GM12878 (cell line): ENCODE data around the gene KCNH4. TPM values are rescaled to one million over a fixed set of nuclear protein-coding genes. Genes with fewer than 3 reads are reported as not detected.

ENCODE experiments used
- ATAC-seq: fragments of 200-7000 bp; cut with Tn5 transposase; 3 replicates; pipeline ENCODE4 v1.9.1; 2020; ENCODE audit warnings: mild to moderate bottlenecking, moderate library complexity
- BruUV-seq: library from RNA; stranded (reverse); fragments of 400-500 nt; replicated peaks from 2 replicates; lab custom pipeline; 2021; lab: Mats Ljungman, UMichigan
- CTCF ChIA-PET: fragments of 300-600 bp; sonication (Branson Sonifier 250); formaldehyde crosslinking; extraction: SDS; loops from one replicate; lab custom pipeline; 2021; ENCODE audit warnings: inconsistent platforms; lab: Yijun Ruan, JAX
- POLR2A ChIA-PET: fragments of 350-600 bp; formaldehyde crosslinking; extraction: SDS; loops from one replicate; lab custom pipeline; 2021; ENCODE audit warnings: inconsistent platforms; lab: Charles Lee
- RAD21 ChIA-PET: fragments of 300-600 bp; sonication (Branson Sonifier 250); formaldehyde crosslinking; loops from one replicate; lab custom pipeline; 2023; ENCODE audit warnings: antibody characterized with exemption; ENCODE audit not compliant: unreplicated experiment; lab: Charles Lee
- SMC1A ChIA-PET: fragments of 300-600 bp; sonication (Branson Sonifier 250); formaldehyde crosslinking; loops from one replicate; lab custom pipeline; 2023; ENCODE audit not compliant: unreplicated experiment, uncharacterized antibody; lab: Charles Lee
- DNase-seq: peaks from one replicate; pipeline ENCODE4 v3.0.0-alpha.2; 2011; ENCODE audit warnings: low read depth, low spot score
- FAIRE-seq: peaks from 3 replicates; lab custom pipeline; 2011; peaks lifted over from hg19 to GRCh38; lab: Jason Lieb, UNC
- H2AFZ ChIP-seq: 2 replicates; pipeline ENCODE4 v1.6.0; 2011; ENCODE audit warnings: low read depth, low read length, control low read depth; ENCODE audit not compliant: control insufficient read depth
- H3K27ac ChIP-seq: 2 replicates; pipeline ENCODE4 v1.5.1; 2011; ENCODE audit warnings: control low read depth; ENCODE audit not compliant: control insufficient read depth, insufficient read depth
- H3K27me3 ChIP-seq, 2 experiments: replicated peaks in 1 of 2; 2 replicates each; pipeline versions ENCODE4 v1.6.0 to v1.6.1; 2011; ENCODE audit warnings: low read length in 1 of 2; ENCODE audit not compliant: control insufficient read depth in 2 of 2, insufficient read depth in 2 of 2
- H3K36me3 ChIP-seq, 2 experiments: 2 replicates each; pipeline ENCODE4 v1.5.1; 2011; ENCODE audit warnings: low read length in 1 of 2; ENCODE audit not compliant: control insufficient read depth in 2 of 2, insufficient read depth in 2 of 2
- H3K4me1 ChIP-seq: 2 replicates; pipeline ENCODE4 v1.6.1; 2011; ENCODE audit warnings: mild to moderate bottlenecking, low read length, moderate library complexity, mixed read lengths; ENCODE audit not compliant: control insufficient read depth, insufficient read depth
- H3K4me2 ChIP-seq: 2 replicates; pipeline ENCODE4 v1.6.0; 2011; ENCODE audit warnings: control low read depth; ENCODE audit not compliant: control insufficient read depth, insufficient read depth
- H3K4me3 ChIP-seq: fragments of 200-600 bp; sonication (generic); 2 replicates; pipeline ENCODE4 v1.5.1; 2016
- H3K79me2 ChIP-seq: 2 replicates; pipeline ENCODE4 v1.6.0; 2011; ENCODE audit warnings: low read length; ENCODE audit not compliant: control insufficient read depth, insufficient read depth
- H3K9ac ChIP-seq: 2 replicates; pipeline ENCODE4 v1.8.0; 2011; ENCODE audit warnings: low read length, control low read depth, mixed read lengths; ENCODE audit not compliant: control insufficient read depth, insufficient read depth
- H3K9me3 ChIP-seq: replicated peaks from 3 replicates; pipeline ENCODE4 v1.5.1; 2011; ENCODE audit warnings: mild to moderate bottlenecking, low read length; ENCODE audit not compliant: control insufficient read depth, insufficient read depth
- H4K20me1 ChIP-seq: 2 replicates; pipeline ENCODE4 v1.6.0; 2011; ENCODE audit not compliant: control insufficient read depth, insufficient read depth
- IRF3 ChIP-seq: fragments of 450-650 bp; IDR thresholded peaks from 2 replicates; pipeline ENCODE4 v1.6.1; 2014; ENCODE audit warnings: mild to moderate bottlenecking
- MAX ChIP-seq: IDR thresholded peaks from 2 replicates; pipeline ENCODE4 v1.6.1; 2012; ENCODE audit warnings: low read depth, low read length, improper control_type of control experiment
- NBN ChIP-seq: fragments of 450-650 bp; IDR thresholded peaks from 2 replicates; pipeline ENCODE4 v1.6.1; 2016
- PML ChIP-seq: IDR thresholded peaks from 2 replicates; pipeline ENCODE4 v1.6.1; 2012; ENCODE audit warnings: low read length, inconsistent platforms
- RAD51 ChIP-seq: fragments of 450-650 bp; IDR thresholded peaks from 2 replicates; pipeline ENCODE4 v1.6.1; 2016; ENCODE audit warnings: moderate library complexity, mild to moderate bottlenecking, inconsistent platforms
- SIX5 ChIP-seq: IDR thresholded peaks from 2 replicates; pipeline ENCODE4 v1.6.1; 2011; ENCODE audit warnings: mild to moderate bottlenecking, low read depth, low read length, moderate library complexity; ENCODE audit not compliant: severe bottlenecking
- SMAD1 ChIP-seq: fragments of 450-650 bp; IDR thresholded peaks from 2 replicates; pipeline ENCODE4 v1.6.1; 2018; ENCODE audit warnings: mild to moderate bottlenecking, low read depth; ENCODE audit not compliant: partially characterized antibody
- SREBF1 ChIP-seq: IDR thresholded peaks from 2 replicates; pipeline ENCODE4 v1.6.1; 2012; ENCODE audit warnings: mild to moderate bottlenecking, low read length
- STAT1 ChIP-seq: fragments of 450-650 bp; conservative IDR thresholded peaks from 2 replicates; pipeline ENCODE4 v1.6.1; 2014; ENCODE audit warnings: antibody characterized with exemption, mild to moderate bottlenecking
- TBL1XR1 ChIP-seq: IDR thresholded peaks from 2 replicates; pipeline ENCODE4 v1.6.1; 2012; ENCODE audit warnings: low read depth, low read length, improper control_type of control experiment
- WRNIP1 ChIP-seq: IDR thresholded peaks from 2 replicates; pipeline ENCODE4 v1.6.1; 2011; ENCODE audit warnings: low read depth, low read length, improper control_type of control experiment, borderline replicate concordance
- ZBED1 ChIP-seq: IDR thresholded peaks from 2 replicates; pipeline ENCODE4 v1.6.1; 2016; ENCODE audit warnings: borderline replicate concordance
- ZNF207 ChIP-seq: fragments of 450-650 bp; IDR thresholded peaks from 2 replicates; pipeline ENCODE4 v1.6.1; 2014; ENCODE audit warnings: antibody characterized with exemption, mild to moderate bottlenecking, borderline replicate concordance
- WGBS: methylation state at CpG from one replicate; pipeline ENCODE4 v1.1.6; 2016; ENCODE audit warnings: low lambda C conversion rate; ENCODE audit not compliant: insufficient replicate concordance, insufficient coverage; ENCODE audit errors: missing lambda C conversion rate; 5-methylcytosine and 5-hydroxymethylcytosine counted together
- in situ Hi-C: fragments of 300-500 bp; cut with MboI; formaldehyde crosslinking; loops from 9 replicates; pipeline ENCODE4 v1.14.3; 2018; ENCODE audit warnings: mixed read lengths
- intact Hi-C: fragments of 100-400 bp; cut with micrococcal nuclease; formaldehyde crosslinking; loops from one replicate; pipeline ENCODE4 v1.14.2; 2022; ENCODE audit not compliant: unreplicated experiment
- polyA plus RNA-seq, 11 experiments: library from polyadenylated mRNA; depleted of rRNA in 4 of 11; unstranded in 6 of 11; stranded (reverse) in 5 of 11; fragments of >200 nt; fragmentation: Nextera tagmentation in 4 of 11; fragmentation: Illumina TruSeq in 1 of 11; extraction: Ambion mirVana in 4 of 11; extraction: Trizol in 1 of 11; gene quantifications; 1 replicate in 1 of 11; 2 replicates in 10 of 11; pipeline versions ENCODE4 v1.2.1 to v1.2.3, GENCODE V29; 2011 to 2016; ENCODE audit warnings: inconsistent platforms in 2 of 11, missing spikeins in 2 of 11, low read depth in 1 of 11
- total RNA-seq, 4 experiments: library from RNA; depleted of rRNA in 3 of 4; stranded (reverse); fragments of >200 nt in 3 of 4; fragmentation: Illumina TruSeq in 1 of 4; extraction: Trizol in 1 of 4; gene quantifications; 2 replicates each; pipeline versions ENCODE4 v1.2.1 to v1.2.3, GENCODE V29; 2013 to 2021

KCNH4 gene
- total and polyA plus RNA-seq, 10 of the 15 experiments (the other 5 are each of a cell fraction or from before 2014, with no cell fraction given), result 0.03 to 0.88 (median 0.10) TPM; not detected in 2

- Histone ChIP-seq H3K9ac (no peak overlapping the region), H3K4me2 (no peak overlapping the region), H3K36me3 (no peaks in the 10 kb centered on the region), H3K27ac (no peak overlapping the region), H2AFZ (no peak overlapping the region), H3K9me3 (no peaks in the 10 kb centered on the region), H3K4me3 (no peak overlapping the region), H3K4me1 (peaks cover 19% of the 10 kb centered on the region), H3K79me2 (no peaks in the 10 kb centered on the region), H3K27me3 (no peaks in the 10 kb centered on the region), H4K20me1 (no peaks in the 10 kb centered on the region)
- ATAC-seq (no peak), FAIRE-seq (no peak), DNase-seq (no peak)
- ChIA-PET SMC1A (interaction anchor here (0.6 to 2.2 kb wide), 3 partner anchors 8 to 221 kb away, joined by 3 to 13 read pairs (median 5); partner anchors contain the start of gene GHDC), RAD21 (interaction anchor here (0.5 to 2.5 kb wide), 2 partner anchors 9 to 38 kb away, joined by 3 to 9 read pairs; partner anchors contain the start of gene GHDC), POLR2A (no interaction called here), CTCF (interaction anchor here (0.8 to 3.7 kb wide), 10 partner anchors 9 to 223 kb away, joined by 3 to 17 read pairs (median 4); partner anchors contain the start of gene GHDC)
- in situ Hi-C loops (no loop called here), intact Hi-C loops (loop anchor here (10.0 kb wide), 1 partner anchor 219 kb away; no protein-coding TSS in a partner anchor)
- BruUV-seq, result no TSS peak
- WGBS, result 92% methylated on average over 7 of the region's 7 CpGs
- TF ChIP-seq WRNIP1, result no peak
- TF ChIP-seq, all 136 proteins: peak for 0
Observed at GRCh38 chr17:42185621-42185930, 4.6 kb upstream of the KCNH4 start.

- FAIRE-seq (no peak), DNase-seq (no peak), ATAC-seq (no peak)
- Histone ChIP-seq H3K4me3 (peak within 1 kb of the TSS; percentile 76), H3K9me3 (no peaks in the 10 kb centered on the region), H2AFZ (peak within 1 kb of the TSS; percentile 73), H3K36me3 (no peaks in the 10 kb centered on the region), H3K4me2 (peak within 1 kb of the TSS; percentile 51), H3K4me1 (peaks cover 22% of the 10 kb centered on the region), H3K27ac (no peak within 1 kb of the TSS), H3K79me2 (no peaks in the 10 kb centered on the region), H3K27me3 (no peaks in the 10 kb centered on the region), H3K9ac (no peak within 1 kb of the TSS; the same call in 1 of the 2 replicates), H4K20me1 (no peaks in the 10 kb centered on the region)
- CTCF ChIA-PET, result interaction anchor here (0.8 to 3.7 kb wide), 13 partner anchors 9 to 222 kb away, joined by 3 to 17 read pairs (median 4); partner anchors contain the start of genes DNAJC7 and GHDC
- POLR2A ChIA-PET, result interaction anchor here (0.6 kb wide), 1 partner anchor 63 kb away, joined by 4 read pairs; no protein-coding TSS in a partner anchor
- SMC1A ChIA-PET, result interaction anchor here (0.6 to 2.2 kb wide), 3 partner anchors 9 to 221 kb away, joined by 3 to 13 read pairs (median 5); partner anchors contain the start of gene GHDC
- 67% methylated on average over 11 of the region's 11 CpGs for WGBS
- intact Hi-C loops (loop anchor here (5.0 to 10.0 kb wide), 3 partner anchors 102 to 220 kb away; partner anchors contain the start of genes CNP and STAT5A), in situ Hi-C loops (no loop called here)
- RAD21 ChIA-PET, result interaction anchor here (0.5 to 2.5 kb wide), 5 partner anchors 9 to 223 kb away, joined by 3 to 9 read pairs (median 4); partner anchors contain the start of genes GHDC and KAT2A
- BruUV-seq, result no TSS peak
- TF ChIP-seq ZNF207 (no peak), IRF3 (no peak), RAD51 (no peak), SMAD1 (no peak), PML (no peak), NBN (no peak), MAX (no peak), SIX5 (no peak), STAT1 (no peak), ZBED1 (no peak), TBL1XR1 (no peak), SREBF1 (no peak)
Observed at GRCh38 chr17:42184713-42185620, 4.0 kb upstream of the KCNH4 start, which contains the start of gene HCRT. TSS of gene HCRT (minus strand) at chr17:42185452. CDS start at chr17:42185365, 87 bp downstream.
